HepG2 (cell line): ENCODE data around the gene PIEZO1. TPM values are rescaled to one million over a fixed set of nuclear protein-coding genes. Genes with fewer than 3 reads are reported as not detected.

Source experiments
- CBX5 ChIP-seq: sonication (generic); formaldehyde crosslinking; IDR thresholded peaks from 2 replicates; pipeline ENCODE4 v1.4.0; 2020; ENCODE audit warnings: missing genetic modification reagents, borderline replicate concordance
- CCDC6 ChIP-seq: sonication (generic); formaldehyde crosslinking; IDR thresholded peaks from 2 replicates; pipeline ENCODE4 v1.8.1; 2022; ENCODE audit warnings: mild to moderate bottlenecking, missing genetic modification reagents, moderate library complexity
- HMG20A ChIP-seq: IDR thresholded peaks from 2 replicates; pipeline ENCODE4 v1.6.1; 2016; ENCODE audit warnings: borderline replicate concordance
- HNF4A ChIP-seq: sonication (generic); formaldehyde crosslinking; IDR thresholded peaks from 2 replicates; pipeline ENCODE4 v1.4.0; 2020; ENCODE audit warnings: missing genetic modification reagents
- ISL2 ChIP-seq: sonication (generic); formaldehyde crosslinking; IDR thresholded peaks from 2 replicates; pipeline ENCODE4 v1.5.0; 2020; ENCODE audit warnings: missing genetic modification reagents
- LCORL ChIP-seq, 2 experiments: fragments of 450-650 bp in 1 of 2; sonication (generic) in 1 of 2; formaldehyde crosslinking in 1 of 2; IDR thresholded peaks; 2 replicates each; pipeline versions ENCODE4 v1.5.0 to v1.6.1; 2017 to 2020; ENCODE audit warnings: antibody characterized with exemption in 1 of 2, missing genetic modification reagents in 1 of 2
- PTBP1 ChIP-seq: fragments of 200-400 bp; formaldehyde crosslinking; IDR thresholded peaks from 2 replicates; pipeline ENCODE4 v1.6.1; 2018; ENCODE audit warnings: low read length, low read depth; ENCODE audit not compliant: poor library complexity, severe bottlenecking
- TFAP4 ChIP-seq: sonication (generic); IDR thresholded peaks from 2 replicates; pipeline ENCODE4 v1.6.1; 2016; ENCODE audit warnings: low read depth, borderline replicate concordance
- TIGD3 ChIP-seq: sonication (generic); formaldehyde crosslinking; IDR thresholded peaks from 2 replicates; pipeline ENCODE4 v1.5.1; 2020; ENCODE audit warnings: mild to moderate bottlenecking, missing genetic modification reagents, borderline replicate concordance
- UBTF ChIP-seq: sonication (generic); formaldehyde crosslinking; IDR thresholded peaks from 2 replicates; pipeline ENCODE4 v1.4.0; 2020; ENCODE audit warnings: mild to moderate bottlenecking, missing genetic modification reagents
- ZFP36 ChIP-seq: fragments of 150-350 bp; IDR thresholded peaks from 2 replicates; pipeline ENCODE4 v1.6.1; 2018; ENCODE audit warnings: borderline replicate concordance, low read length, low read depth; ENCODE audit not compliant: partially characterized antibody
- ZFP41 ChIP-seq: sonication (generic); formaldehyde crosslinking; IDR thresholded peaks from 2 replicates; pipeline ENCODE4 v1.4.0; 2020; ENCODE audit warnings: mild to moderate bottlenecking, missing genetic modification reagents, borderline replicate concordance
- ZFP91 ChIP-seq: sonication (generic); formaldehyde crosslinking; IDR thresholded peaks from 2 replicates; pipeline ENCODE4 v1.9.0; 2022; ENCODE audit warnings: missing genetic modification reagents, mild to moderate bottlenecking, borderline replicate concordance
- ZKSCAN5 ChIP-seq: sonication (generic); formaldehyde crosslinking; IDR thresholded peaks from 2 replicates; pipeline ENCODE4 v1.5.1; 2020; ENCODE audit warnings: mild to moderate bottlenecking, missing genetic modification reagents
- ZMAT5 ChIP-seq: sonication (generic); formaldehyde crosslinking; IDR thresholded peaks from 2 replicates; pipeline ENCODE4 v1.5.0; 2020; ENCODE audit warnings: mild to moderate bottlenecking, low read depth, missing genetic modification reagents, borderline replicate concordance
- ZNF383 ChIP-seq: sonication (generic); formaldehyde crosslinking; IDR thresholded peaks from 2 replicates; pipeline ENCODE4 v1.4.0; 2020; ENCODE audit warnings: missing genetic modification reagents, mild to moderate bottlenecking, borderline replicate concordance
- ZNF484 ChIP-seq: sonication (generic); formaldehyde crosslinking; IDR thresholded peaks from 2 replicates; pipeline ENCODE4 v1.5.1; 2020; ENCODE audit warnings: mild to moderate bottlenecking, low read depth, missing genetic modification reagents, borderline replicate concordance
- ZNF740 ChIP-seq: sonication (generic); formaldehyde crosslinking; IDR thresholded peaks from 2 replicates; pipeline ENCODE4 v1.4.0; 2020; ENCODE audit warnings: missing genetic modification reagents
- ZNF781 ChIP-seq: sonication (generic); formaldehyde crosslinking; IDR thresholded peaks from 2 replicates; pipeline ENCODE4 v1.5.1; 2020; ENCODE audit warnings: borderline replicate concordance, mild to moderate bottlenecking, missing genetic modification reagents; ENCODE audit errors: not compliant biosample characterization
- ZNF891 ChIP-seq: sonication (generic); formaldehyde crosslinking; IDR thresholded peaks from 2 replicates; pipeline ENCODE4 v1.5.0; 2020; ENCODE audit warnings: mild to moderate bottlenecking, missing genetic modification reagents
- ZSCAN30 ChIP-seq: sonication (generic); formaldehyde crosslinking; IDR thresholded peaks from 2 replicates; pipeline ENCODE4 v1.5.0; 2020; ENCODE audit warnings: mild to moderate bottlenecking, missing genetic modification reagents
- polyA plus RNA-seq, 8 experiments: library from polyadenylated mRNA; depleted of rRNA in 3 of 8; stranded (reverse) in 7 of 8; unstranded in 1 of 8; fragments of >200 nt; fragmentation: Illumina TruSeq in 4 of 8; extraction: Trizol in 4 of 8; gene quantifications; 2 replicates each; pipeline versions ENCODE4 v1.2.1 to v1.2.3, GENCODE V29; 2011 to 2016; ENCODE audit warnings: low read depth in 4 of 8, missing spikeins in 1 of 8, mixed read lengths in 1 of 8; ENCODE audit not compliant: insufficient read depth in 1 of 8
- total RNA-seq, 5 experiments: library from RNA; depleted of rRNA; stranded (reverse); fragments of >200 nt; fragmentation: Illumina TruSeq; extraction: Trizol; gene quantifications; 2 replicates each; pipeline ENCODE4 v1.2.3, GENCODE V29; 2016; ENCODE audit warnings: low read depth in 1 of 5

PIEZO1 gene
- total and polyA plus RNA-seq, 2 of the 13 experiments (the other 11 are each of a cell fraction or from before 2014, with no cell fraction given), result 67.9 to 85.0 TPM

- TF ChIP-seq TFAP4 (no peak), ZFP91 (no peak), HMG20A (CRISPR knock-in tag) (no peak), PTBP1 (no peak), ZNF383 (CRISPR knock-in tag) (no peak), CCDC6 (CRISPR knock-in tag) (no peak), ZNF484 (CRISPR knock-in tag) (no peak), ISL2 (CRISPR knock-in tag) (no peak), ZFP36 (no peak), ZFP41 (CRISPR knock-in tag) (no peak), CBX5 (CRISPR knock-in tag) (no peak), ZSCAN30 (CRISPR knock-in tag) (no peak), TIGD3 (CRISPR knock-in tag) (no peak), ZNF740 (CRISPR knock-in tag) (no peak), ZNF891 (CRISPR knock-in tag) (0 out of 2 replicates have a peak, but pooled peaks have one; percentile 4), ZKSCAN5 (CRISPR knock-in tag) (no peak), ZNF781 (CRISPR knock-in tag) (no peak), HNF4A (CRISPR knock-in tag) (peak; percentile 37; the same call in 1 of the 2 replicates), LCORL (IDR thresholded peaks at IDR 0.05) (no peak), LCORL (CRISPR knock-in tag; IDR thresholded peaks at IDR 0.05) (no peak), UBTF (CRISPR knock-in tag) (peak; percentile 52; the same call in 1 of the 2 replicates), ZMAT5 (CRISPR knock-in tag) (no peak)
Measured at GRCh38 chr16:88743693-88744576, 41.1 kb downstream of the PIEZO1 start (continued).
